SW 1271 (cell line): ENCODE results near the gene NPIPA5.
"Not testable (repeated sequence)": the region's sequence is repeated elsewhere in the genome, so short reads cannot be mapped to it uniquely, and the experiment has no call there.

Experiments used
- DNase-seq, 2 experiments: peaks; one replicate each; lab custom pipeline; 2025; lab: John Stamatoyannopoulos, UW

The NPIPA5 gene

GRCh38 chr16:15378194-15378593 lies at the start of gene NPIPA5:
Gene NPIPA5 (minus strand): TSS chr16:15378294. CDS start chr16:15378294, 0 bp downstream.
- DNase-seq, result not testable (repeated sequence)

- peak in 1 of 2 experiments; percentile 23 for DNase-seq
Observed at GRCh38 chr16:15427648-15428239, 49.6 kb upstream of the NPIPA5 start.

- DNase-seq, result no peak
Observed at GRCh38 chr16:15426796-15427195, 48.7 kb upstream of the NPIPA5 start.

- no peak for DNase-seq
Observed at GRCh38 chr16:15425861-15426260, 47.8 kb upstream of the NPIPA5 start.

- no peak for DNase-seq
Observed at GRCh38 chr16:15422222-15422621, 44.1 kb upstream of the NPIPA5 start.

- not testable (repeated sequence) for DNase-seq
Observed at GRCh38 chr16:15421696-15422095, 43.6 kb upstream of the NPIPA5 start.

GRCh38 chr16:15418206-15418605 lies 40.1 kb upstream of the NPIPA5 start:
- DNase-seq, result no peak

GRCh38 chr16:15417197-15417596 lies 39.1 kb upstream of the NPIPA5 start:
- no peak for DNase-seq

GRCh38 chr16:15415511-15415985 lies 37.5 kb upstream of the NPIPA5 start:
- no peak for DNase-seq

GRCh38 chr16:15409476-15409875 lies 31.4 kb upstream of the NPIPA5 start:
- DNase-seq, result not testable (repeated sequence)

GRCh38 chr16:15407756-15408155 lies 29.7 kb upstream of the NPIPA5 start:
- DNase-seq, result not testable (repeated sequence)

GRCh38 chr16:15404792-15405191 lies 26.7 kb upstream of the NPIPA5 start:
- no peak for DNase-seq

GRCh38 chr16:15404091-15404490 lies 26.0 kb upstream of the NPIPA5 start:
- DNase-seq, result not testable (repeated sequence)

- DNase-seq, result no peak
Observed at GRCh38 chr16:15403392-15403995, 25.4 kb upstream of the NPIPA5 start.

- no peak for DNase-seq
Observed at GRCh38 chr16:15401972-15402371, 23.9 kb upstream of the NPIPA5 start.

GRCh38 chr16:15400314-15400713 lies 22.2 kb upstream of the NPIPA5 start:
- not testable (repeated sequence) for DNase-seq

GRCh38 chr16:15399317-15399716 lies 21.2 kb upstream of the NPIPA5 start:
- DNase-seq, result no peak

GRCh38 chr16:15398618-15399316 lies 20.7 kb upstream of the NPIPA5 start:
- DNase-seq, result no peak

GRCh38 chr16:15396948-15397594 lies 19.0 kb upstream of the NPIPA5 start:
- DNase-seq, result no peak

- DNase-seq, result not testable (repeated sequence)
Observed at GRCh38 chr16:15396509-15396829, 18.4 kb upstream of the NPIPA5 start.

- peak in 1 of 2 experiments; percentile 9 for DNase-seq
Observed at GRCh38 chr16:15395631-15396508, 17.8 kb upstream of the NPIPA5 start, which contains the start of gene MPV17L. Gene MPV17L (plus strand): TSS chr16:15395754. CDS start chr16:15395898, 144 bp downstream.

- not testable (repeated sequence) for DNase-seq
Observed at GRCh38 chr16:15393025-15393424, 14.9 kb upstream of the NPIPA5 start.
